Stimulated activated CD4-positive, alpha-beta T cell treated with anti-CD3 and anti-CD28 coated beads, Interleukin-1b, Interleukin-23, amount 100 ng/mL, for 48 hours (primary cell): ENCODE data around the gene FAM107B.

Experiments
- DNase-seq: peaks from one replicate; pipeline ENCODE4 v3.0.0-alpha.2; 2020

FAM107B gene

GRCh38 chr10:14571866-14572507 is 202.7 kb downstream of the FAM107B start:
- DNase-seq = peak; percentile 72

- DNase-seq = no peak
These were observed 203.9 kb downstream of the FAM107B start for GRCh38 chr10:14570800-14571199.

GRCh38 chr10:14569274-14570060 is 205.2 kb downstream of the FAM107B start:
- no peak for DNase-seq

- no peak for DNase-seq
These were observed 207.3 kb downstream of the FAM107B start for GRCh38 chr10:14567421-14567820.

- DNase-seq = no peak
These were observed 208.2 kb downstream of the FAM107B start for GRCh38 chr10:14566498-14566897.

- DNase-seq = no peak
These were observed 209.5 kb downstream of the FAM107B start for GRCh38 chr10:14565199-14565598.

- DNase-seq = no peak
These were observed 210.4 kb downstream of the FAM107B start for GRCh38 chr10:14564268-14564744.

- no peak for DNase-seq
These were observed 211.2 kb downstream of the FAM107B start for GRCh38 chr10:14563359-14563940.

GRCh38 chr10:14563076-14563336 is 211.7 kb downstream of the FAM107B start:
- no peak for DNase-seq

- DNase-seq = no peak
These were observed 212.2 kb downstream of the FAM107B start for GRCh38 chr10:14562218-14563075.

- DNase-seq = peak; percentile 38
These were observed 213.6 kb downstream of the FAM107B start for GRCh38 chr10:14560791-14561765.

- peak; percentile 88 for DNase-seq
These were observed 214.4 kb downstream of the FAM107B start for GRCh38 chr10:14560274-14560673.

GRCh38 chr10:14558025-14558424 is 216.7 kb downstream of the FAM107B start:
- DNase-seq = no peak

- no peak for DNase-seq
These were observed 217.1 kb downstream of the FAM107B start for GRCh38 chr10:14557567-14557966.

- DNase-seq = peak; percentile 14
These were observed 218.3 kb downstream of the FAM107B start for GRCh38 chr10:14556285-14556956.

- no peak for DNase-seq
These were observed 218.9 kb downstream of the FAM107B start for GRCh38 chr10:14555807-14556206.

GRCh38 chr10:14554491-14555205 is 220.0 kb downstream of the FAM107B start:
- no peak for DNase-seq

- no peak for DNase-seq
These were observed 220.6 kb downstream of the FAM107B start for GRCh38 chr10:14554091-14554490.

GRCh38 chr10:14553448-14553847 is 221.2 kb downstream of the FAM107B start:
- no peak for DNase-seq

- DNase-seq = no peak
These were observed 222.7 kb downstream of the FAM107B start for GRCh38 chr10:14552015-14552414.
